ENCODE data around the gene PTPRE.

The PTPRE gene

DNA sequence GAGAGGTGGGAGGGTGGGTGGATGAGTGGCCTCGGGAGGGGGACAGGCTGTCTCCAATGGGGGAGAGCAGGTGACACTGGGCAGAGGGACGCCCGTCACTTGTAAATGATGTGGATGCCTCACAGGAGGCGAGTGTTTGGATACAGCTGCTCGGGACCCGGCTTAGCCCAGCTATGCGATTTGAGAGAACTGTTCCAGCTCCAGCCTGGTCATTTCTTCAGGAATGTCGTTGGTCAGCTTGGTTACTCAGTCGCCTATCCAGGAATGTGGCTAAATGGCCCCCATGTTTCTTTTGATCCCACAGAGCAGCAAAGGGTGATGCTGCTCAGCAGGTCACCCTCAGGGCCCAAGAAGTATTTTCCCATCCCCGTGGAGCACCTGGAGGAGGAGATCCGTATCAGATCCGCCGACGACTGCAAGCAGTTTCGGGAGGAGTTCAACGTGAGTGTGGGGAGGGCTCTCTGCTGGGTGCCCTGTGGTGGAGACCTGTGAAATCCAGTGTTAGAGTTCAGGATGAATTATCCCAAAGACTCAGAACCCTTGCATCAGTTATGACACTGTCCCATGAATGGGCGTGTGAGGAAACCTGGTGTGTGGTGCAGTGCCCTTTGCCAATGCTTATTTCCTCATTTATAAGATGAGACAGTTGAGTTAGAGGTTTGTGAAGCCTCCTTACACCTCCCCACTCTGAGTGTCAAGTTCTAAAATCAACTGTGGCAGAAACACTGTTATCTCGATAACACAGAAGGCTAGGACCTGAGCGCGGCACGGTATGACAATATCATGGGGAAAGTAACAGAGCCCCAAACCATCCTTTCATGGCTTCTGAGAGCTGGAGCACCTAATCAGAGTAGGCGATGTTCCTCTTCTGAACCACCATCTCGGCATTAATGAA, 142.6 kb downstream of the PTPRE start:
- DNase-seq: no peak

- DNase-seq: no peak
Measured at GRCh38 chr10:128050121-128050516, 143.2 kb downstream of the PTPRE start.

DNA sequence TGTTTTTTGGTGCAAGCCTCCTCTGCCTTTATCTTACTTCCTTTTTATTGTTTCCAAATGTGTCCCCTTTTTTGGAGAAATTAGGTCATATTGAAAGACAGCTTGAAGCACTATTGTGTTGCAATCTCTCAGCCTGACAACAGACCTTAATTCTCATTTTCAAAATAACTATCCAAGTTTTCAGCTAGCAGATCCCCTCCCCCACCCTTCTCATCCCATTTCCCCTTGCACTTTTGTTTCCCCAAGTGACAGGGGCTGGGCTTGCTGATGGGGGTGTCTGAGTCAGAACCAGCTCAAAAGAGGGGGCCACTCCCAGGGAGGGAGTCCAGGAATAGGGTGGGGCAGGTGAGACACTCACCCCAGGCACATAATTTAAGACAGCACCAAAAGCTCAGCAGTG, 144.0 kb downstream of the PTPRE start:
- no peak for DNase-seq

GRCh38 chr10:128051548-128051947, 144.6 kb downstream of the PTPRE start:
- no peak for DNase-seq

DNA sequence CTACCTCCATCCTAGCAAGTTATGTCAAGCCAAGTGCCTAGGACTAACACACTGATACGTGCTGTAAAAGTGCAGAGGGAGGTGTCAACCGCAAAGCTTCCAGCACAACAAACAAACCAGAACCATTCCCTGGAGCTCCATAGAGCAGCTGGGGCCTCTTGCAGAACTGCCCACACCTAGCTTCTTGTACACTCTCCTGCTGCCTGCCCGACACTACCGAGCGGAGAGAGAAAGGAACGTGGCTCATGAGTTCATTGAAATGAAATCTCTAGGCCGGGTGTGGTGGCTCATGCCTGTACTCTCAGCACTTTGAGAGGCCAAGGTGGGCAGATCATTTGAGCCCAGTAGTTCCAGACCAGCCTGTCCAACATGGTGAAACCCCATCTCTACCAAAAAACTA, 145.8 kb downstream of the PTPRE start:
- no peak for DNase-seq

DNA sequence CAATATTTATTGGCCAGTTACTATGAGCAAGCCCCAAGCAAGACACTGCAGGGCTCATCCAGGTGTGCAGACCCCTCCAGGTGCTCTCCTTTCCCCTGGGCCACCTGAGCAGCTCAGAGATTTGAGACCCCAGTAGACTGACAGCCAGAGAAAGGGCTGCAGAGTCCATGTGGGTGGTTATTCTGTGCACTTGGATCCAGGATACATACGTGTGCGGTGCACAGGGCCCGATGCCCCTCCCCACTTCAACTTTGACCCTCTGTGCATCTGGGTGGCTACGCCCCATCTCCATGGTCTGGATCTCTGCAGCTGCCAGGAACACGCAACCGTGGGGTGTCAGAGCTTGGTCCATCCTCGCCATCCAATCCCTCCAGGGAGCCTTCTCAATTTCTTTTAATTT, 146.5 kb downstream of the PTPRE start:
- no peak for DNase-seq

GRCh38 chr10:128054163-128054970, 147.5 kb downstream of the PTPRE start:
- no peak for DNase-seq

- DNase-seq: no peak
Measured at GRCh38 chr10:128055061-128055868, 148.4 kb downstream of the PTPRE start.

DNA sequence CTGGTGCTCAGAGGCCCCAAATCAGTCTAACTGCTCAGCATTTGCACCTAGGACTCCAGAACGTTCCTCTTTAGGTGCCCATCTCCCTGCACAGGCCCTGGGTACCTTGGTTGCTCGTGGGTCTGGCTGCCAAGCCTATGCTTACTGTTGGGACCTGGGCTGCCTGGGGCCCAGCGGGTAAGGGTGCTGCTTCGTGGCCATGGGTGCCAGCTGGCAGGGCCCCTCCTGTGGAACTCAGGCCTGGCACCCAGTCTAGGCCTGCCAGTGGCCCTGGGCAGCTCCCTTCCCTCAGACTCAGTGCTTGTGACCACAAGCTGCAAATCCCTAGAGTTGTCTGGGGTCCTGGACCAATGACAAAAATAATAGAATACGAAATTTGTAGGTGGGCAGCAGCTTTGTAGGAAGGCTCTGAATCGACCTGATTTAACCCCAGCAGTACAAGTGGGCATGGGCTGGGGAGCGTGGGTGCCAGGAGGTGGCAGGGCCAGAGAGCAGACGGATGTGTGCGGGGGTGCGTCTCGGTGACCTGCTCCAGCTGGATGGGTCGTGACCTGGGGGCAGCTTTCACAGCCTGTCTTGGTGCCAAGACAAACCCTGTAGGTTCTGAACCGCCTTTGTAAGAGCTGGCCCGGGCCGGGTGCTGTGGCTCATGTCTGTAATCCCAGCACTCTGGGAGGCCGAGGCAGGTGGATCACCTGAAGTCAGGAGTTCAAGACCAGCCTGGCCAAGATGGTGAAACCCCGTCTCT, 149.6 kb downstream of the PTPRE start:
- DNase-seq: no peak

DNA sequence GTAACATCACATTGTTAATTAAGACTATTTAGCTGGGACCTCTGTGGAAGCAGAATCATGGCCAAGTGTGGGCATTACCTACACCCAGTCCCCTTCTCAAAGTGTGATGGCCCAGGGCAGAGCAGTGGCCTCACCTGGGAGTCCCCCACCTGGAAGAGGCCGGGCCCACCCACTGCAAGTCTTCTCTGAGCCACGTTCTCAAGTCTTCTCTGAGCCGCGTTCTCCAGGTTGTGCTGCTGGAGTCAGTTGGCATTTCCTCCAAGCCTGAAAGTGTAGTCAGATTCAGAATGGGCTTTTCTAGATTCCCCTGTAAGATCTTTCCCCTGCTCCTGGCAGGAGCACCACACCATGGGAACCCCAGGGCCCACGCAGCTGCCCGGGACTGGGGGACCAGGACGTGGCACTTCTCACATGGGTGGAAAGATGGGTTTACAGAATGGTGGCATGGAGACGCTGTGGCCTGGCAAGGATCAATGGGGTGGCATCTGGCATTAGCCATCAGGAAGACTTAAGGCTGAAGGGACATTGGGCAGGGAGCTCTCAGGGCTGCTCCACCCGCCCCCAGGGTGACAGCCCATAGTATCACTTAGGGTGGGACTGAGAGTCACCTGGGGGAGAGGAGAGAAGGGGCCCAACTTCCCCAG, 151.3 kb downstream of the PTPRE start:
- no peak for DNase-seq

- DNase-seq: no peak
Measured at GRCh38 chr10:128058750-128059134, 151.8 kb downstream of the PTPRE start.

DNA sequence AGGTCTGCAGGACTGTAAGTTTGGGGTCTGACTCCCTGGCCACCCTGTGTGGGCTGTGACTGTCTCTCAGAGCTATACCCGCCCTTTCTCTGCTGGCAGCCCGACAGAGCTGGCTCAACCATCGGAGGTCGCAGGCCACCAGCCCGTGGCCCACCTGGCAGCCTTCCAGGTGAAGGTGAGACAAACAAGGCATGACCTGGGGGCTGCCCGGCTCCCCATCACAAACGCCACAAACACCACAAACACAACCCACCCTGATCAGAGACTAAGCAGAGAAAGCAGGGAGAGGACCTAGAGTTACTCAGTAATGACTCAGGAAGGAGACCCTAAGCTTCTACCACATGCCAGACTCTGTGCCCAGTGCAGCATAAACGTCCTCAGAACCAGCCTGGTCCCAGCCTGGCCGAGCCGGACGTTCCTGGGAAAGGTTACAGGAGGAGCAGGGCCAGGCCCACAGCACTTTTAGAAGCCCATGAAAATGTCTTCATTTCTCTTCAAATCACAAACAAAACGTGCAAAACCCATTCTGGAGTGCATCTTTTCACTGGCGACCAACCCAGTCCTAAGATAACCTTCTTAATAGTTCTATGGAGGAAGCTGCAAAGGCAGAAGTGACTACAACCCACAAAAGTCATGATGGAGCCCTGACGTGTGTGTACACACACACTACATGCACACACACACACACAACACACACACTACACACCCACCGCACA, 152.5 kb downstream of the PTPRE start:
- no peak for DNase-seq

- no peak for DNase-seq
Measured at GRCh38 chr10:128059982-128060293, 153.0 kb downstream of the PTPRE start.

GRCh38 chr10:128060341-128061250, 153.7 kb downstream of the PTPRE start:
- no peak for DNase-seq

GRCh38 chr10:128061306-128062300, 154.7 kb downstream of the PTPRE start:
- DNase-seq: no peak

- DNase-seq: no peak
Measured at GRCh38 chr10:128062331-128062880, 155.5 kb downstream of the PTPRE start.

DNA sequence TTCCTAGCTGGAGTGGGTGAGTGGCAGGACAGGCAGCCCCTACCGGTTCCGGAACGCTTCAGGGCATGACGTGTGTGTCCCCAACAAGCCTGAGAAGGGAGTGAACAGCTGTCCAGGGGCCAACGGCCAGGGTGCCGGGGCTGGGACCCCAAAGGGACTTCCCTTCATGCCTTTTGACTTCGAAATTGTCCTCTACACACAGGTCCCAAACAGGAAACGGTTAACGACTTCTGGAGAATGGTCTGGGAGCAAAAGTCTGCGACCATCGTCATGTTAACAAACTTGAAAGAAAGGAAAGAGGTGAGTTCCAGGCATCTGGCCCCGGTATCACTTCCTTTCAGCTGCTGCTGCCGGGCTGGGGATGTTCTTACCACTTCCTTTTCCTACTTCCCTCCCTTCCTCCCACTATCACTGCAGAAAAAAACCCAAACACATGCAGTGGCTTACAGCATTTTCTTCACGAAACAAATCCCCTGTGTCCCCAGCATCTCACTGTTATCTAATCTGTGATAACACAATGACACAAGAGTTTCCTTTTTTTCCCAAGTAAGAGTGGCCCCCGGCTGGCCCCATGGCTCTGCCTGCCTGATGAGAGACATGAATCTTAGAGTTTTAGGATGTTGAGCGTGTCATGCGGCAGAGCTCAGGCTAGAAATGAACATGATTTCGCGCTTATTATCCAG, 156.1 kb downstream of the PTPRE start:
- no peak for DNase-seq

DNA sequence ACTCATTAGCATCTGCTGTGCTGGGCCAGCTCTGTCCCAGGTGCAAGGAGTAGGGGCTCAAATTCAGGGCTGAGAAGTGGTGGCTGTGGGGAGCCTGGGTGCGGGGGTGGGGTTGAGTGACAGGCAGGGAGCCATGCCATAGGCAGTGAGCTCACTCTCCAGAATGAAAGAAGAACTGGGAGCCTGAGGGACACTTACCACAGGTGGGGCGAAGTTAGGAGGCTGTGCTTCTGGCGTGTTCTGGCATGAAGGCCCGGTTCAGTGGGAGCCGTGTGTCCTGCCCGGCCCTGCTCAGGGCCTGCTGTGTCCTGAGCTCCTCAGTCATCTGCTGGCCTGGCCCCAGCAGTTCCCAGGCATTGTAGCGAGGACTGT, 156.8 kb downstream of the PTPRE start:
- DNase-seq: no peak
